IPS-20b (cell line): ENCODE results near the gene SLC45A3.

Source experiments
- H3K27ac ChIP-seq: one replicate; pipeline ENCODE4 v1.5.1; 2013; ENCODE audit warnings: low read length
- H3K27me3 ChIP-seq: 2 replicates; pipeline ENCODE4 v1.6.1; 2013; ENCODE audit warnings: mild to moderate bottlenecking, low read length, inconsistent platforms; ENCODE audit not compliant: insufficient read depth
- H3K36me3 ChIP-seq: 2 replicates; pipeline ENCODE4 v1.6.1; 2013; ENCODE audit warnings: low read depth, mild to moderate bottlenecking, inconsistent platforms, low read length, moderate library complexity; ENCODE audit not compliant: insufficient read depth
- H3K4me1 ChIP-seq: 2 replicates; pipeline ENCODE4 v1.6.1; 2013; ENCODE audit warnings: mild to moderate bottlenecking, control low read depth, inconsistent platforms, low read length, moderate library complexity; ENCODE audit not compliant: insufficient read depth
- H3K4me3 ChIP-seq: 2 replicates; pipeline ENCODE4 v1.5.1; 2013; ENCODE audit warnings: mild to moderate bottlenecking, low read length, inconsistent platforms
- H3K9ac ChIP-seq: 2 replicates; pipeline ENCODE4 v1.6.1; 2013; ENCODE audit warnings: low read depth, mild to moderate bottlenecking, inconsistent platforms, low read length, moderate library complexity
- H3K9me3 ChIP-seq: 2 replicates; pipeline ENCODE4 v1.6.1; 2013; ENCODE audit warnings: mild to moderate bottlenecking, low read depth, low read length, inconsistent platforms; ENCODE audit not compliant: insufficient read depth

SLC45A3 gene

DNA sequence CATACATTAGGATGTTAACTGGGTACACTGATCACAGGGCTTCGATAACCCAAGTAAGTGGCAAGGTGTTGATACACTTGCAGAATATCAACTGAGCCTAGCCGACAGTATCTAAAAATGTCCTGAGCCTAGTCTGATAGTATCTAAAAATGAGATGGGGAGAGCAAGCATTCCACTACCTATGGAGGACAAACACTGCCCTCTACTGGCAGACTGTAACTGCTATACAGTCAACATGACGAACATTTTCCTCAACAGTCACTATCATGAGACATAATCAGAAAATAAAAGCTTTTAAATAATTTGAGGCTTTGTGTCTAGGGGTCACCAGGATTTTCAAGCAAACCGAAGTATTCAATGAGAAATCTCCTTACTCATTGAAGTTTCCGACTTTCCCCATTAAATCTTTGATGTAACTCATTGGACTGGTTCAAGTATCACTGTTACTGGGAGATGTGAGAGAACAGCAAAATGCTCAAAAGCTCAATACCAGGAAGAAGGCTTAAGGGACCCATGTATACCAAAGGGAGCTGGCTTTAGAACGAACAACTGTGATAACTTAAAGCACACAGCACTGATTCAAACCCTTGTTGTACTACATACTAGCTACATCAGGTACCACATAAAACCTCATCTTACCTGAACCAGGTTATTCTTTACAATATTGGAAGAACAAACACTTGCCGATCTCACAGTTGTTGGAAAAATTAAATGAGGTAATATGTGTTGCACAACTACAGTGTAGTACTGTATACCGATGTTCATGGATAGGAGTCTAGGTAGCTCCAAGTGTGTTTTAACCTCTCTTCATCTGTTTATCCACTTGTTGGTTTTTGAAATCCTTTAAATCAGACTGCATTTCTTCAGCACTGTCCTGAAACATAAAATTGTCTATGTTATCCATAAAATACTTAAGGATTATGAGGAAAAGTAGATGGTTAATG, 31.1 kb upstream of the SLC45A3 start:
- Histone ChIP-seq H3K27ac (no peak overlapping the region), H3K4me3 (no peak overlapping the region), H3K9me3 (no peaks in the 10 kb centered on the region), H3K27me3 (no peaks in the 10 kb centered on the region), H3K4me1 (peaks cover 18% of the 10 kb centered on the region), H3K9ac (no peak overlapping the region), H3K36me3 (peaks cover 54% of the 10 kb centered on the region)

GRCh38 chr1:205710201-205711062, 30.1 kb upstream of the SLC45A3 start:
- Histone ChIP-seq H3K9me3 (no peaks in the 10 kb centered on the region), H3K4me3 (no peak overlapping the region), H3K9ac (no peak overlapping the region), H3K27me3 (no peaks in the 10 kb centered on the region), H3K27ac (no peak overlapping the region), H3K36me3 (peaks cover 44% of the 10 kb centered on the region; the same call in 1 of the 2 replicates), H3K4me1 (peaks cover 15% of the 10 kb centered on the region)

GRCh38 chr1:205709640-205710039, 29.3 kb upstream of the SLC45A3 start:
- no peak overlapping the region for H3K27ac ChIP-seq
- no peaks in the 10 kb centered on the region for H3K9me3 ChIP-seq
- H3K4me3 ChIP-seq, result no peak overlapping the region
- peaks cover 14% of the 10 kb centered on the region for H3K4me1 ChIP-seq
- H3K9ac ChIP-seq, result no peak overlapping the region
- no peaks in the 10 kb centered on the region for H3K27me3 ChIP-seq
- peaks cover 43% of the 10 kb centered on the region; the same call in 1 of the 2 replicates for H3K36me3 ChIP-seq

- Histone ChIP-seq H3K9me3 (no peaks in the 10 kb centered on the region), H3K27me3 (no peaks in the 10 kb centered on the region), H3K27ac (no peak overlapping the region), H3K4me3 (no peak overlapping the region), H3K4me1 (peaks cover 10% of the 10 kb centered on the region), H3K36me3 (peaks cover 40% of the 10 kb centered on the region; the same call in 1 of the 2 replicates), H3K9ac (no peak overlapping the region)
These were observed 28.7 kb upstream of the SLC45A3 start for GRCh38 chr1:205709059-205709398.

DNA sequence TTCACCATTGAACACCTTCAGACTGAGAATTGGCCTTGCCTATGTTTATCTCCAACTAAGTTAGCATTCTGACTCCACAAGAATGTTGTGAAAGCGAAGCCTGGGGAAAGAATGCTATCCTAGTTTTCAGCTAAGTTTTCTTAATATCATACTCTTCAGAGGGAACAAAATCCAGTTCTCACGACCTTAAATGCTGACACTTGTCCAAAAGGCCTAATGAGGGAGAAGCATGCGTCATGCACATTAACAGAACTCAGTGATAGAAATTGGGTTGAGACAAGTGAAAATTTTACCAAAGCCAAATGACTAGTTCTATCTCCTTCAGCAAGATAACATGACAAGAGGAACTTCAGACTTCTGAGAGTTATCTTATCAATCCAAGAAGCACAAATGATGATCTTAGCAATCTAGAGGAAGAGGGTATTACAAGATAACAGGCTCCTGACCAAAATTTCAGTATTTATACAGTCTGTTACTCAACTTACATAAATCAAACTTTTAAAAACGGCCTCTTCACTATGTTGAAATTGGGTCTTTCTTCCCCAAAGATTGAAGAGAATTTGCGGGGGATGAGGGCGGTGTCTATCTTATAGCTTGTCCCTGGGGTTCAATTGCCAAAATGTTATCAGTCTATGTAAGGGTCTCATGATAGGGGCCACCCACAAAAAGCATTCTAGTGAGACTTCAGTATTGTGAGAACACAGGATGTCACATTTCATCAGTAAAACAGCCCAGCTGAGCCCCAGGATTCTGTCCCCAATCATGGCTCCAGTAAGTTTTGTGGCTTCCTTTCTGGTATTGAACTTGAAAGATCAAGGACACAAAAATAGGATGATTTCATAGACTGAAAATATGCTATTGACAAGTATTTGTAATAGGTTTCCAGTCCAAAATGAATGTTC, 26.5 kb upstream of the SLC45A3 start:
- Histone ChIP-seq H3K36me3 (peaks cover 40% of the 10 kb centered on the region; the same call in 1 of the 2 replicates), H3K4me1 (no peaks in the 10 kb centered on the region; the same call in 1 of the 2 replicates), H3K27ac (no peak overlapping the region), H3K4me3 (no peak overlapping the region), H3K9me3 (no peaks in the 10 kb centered on the region), H3K27me3 (no peaks in the 10 kb centered on the region), H3K9ac (no peak overlapping the region)

GRCh38 chr1:205704903-205705302, 24.6 kb upstream of the SLC45A3 start:
- no peak overlapping the region for H3K9ac ChIP-seq
- no peak overlapping the region for H3K4me3 ChIP-seq
- no peaks in the 10 kb centered on the region for H3K9me3 ChIP-seq
- H3K27me3 ChIP-seq, result no peaks in the 10 kb centered on the region
- peaks cover 11% of the 10 kb centered on the region; the same call in 1 of the 2 replicates for H3K4me1 ChIP-seq
- H3K27ac ChIP-seq, result no peak overlapping the region
- H3K36me3 ChIP-seq, result peaks cover 30% of the 10 kb centered on the region; the same call in 1 of the 2 replicates

GRCh38 chr1:205703072-205703471, 22.8 kb upstream of the SLC45A3 start:
- no peaks in the 10 kb centered on the region for H3K27me3 ChIP-seq
- H3K27ac ChIP-seq, result no peak overlapping the region
- no peak overlapping the region for H3K4me3 ChIP-seq
- H3K4me1 ChIP-seq, result peaks cover 11% of the 10 kb centered on the region; the same call in 1 of the 2 replicates
- H3K9ac ChIP-seq, result no peak overlapping the region
- H3K9me3 ChIP-seq, result no peaks in the 10 kb centered on the region
- peaks cover 13% of the 10 kb centered on the region; the same call in 1 of the 2 replicates for H3K36me3 ChIP-seq

DNA sequence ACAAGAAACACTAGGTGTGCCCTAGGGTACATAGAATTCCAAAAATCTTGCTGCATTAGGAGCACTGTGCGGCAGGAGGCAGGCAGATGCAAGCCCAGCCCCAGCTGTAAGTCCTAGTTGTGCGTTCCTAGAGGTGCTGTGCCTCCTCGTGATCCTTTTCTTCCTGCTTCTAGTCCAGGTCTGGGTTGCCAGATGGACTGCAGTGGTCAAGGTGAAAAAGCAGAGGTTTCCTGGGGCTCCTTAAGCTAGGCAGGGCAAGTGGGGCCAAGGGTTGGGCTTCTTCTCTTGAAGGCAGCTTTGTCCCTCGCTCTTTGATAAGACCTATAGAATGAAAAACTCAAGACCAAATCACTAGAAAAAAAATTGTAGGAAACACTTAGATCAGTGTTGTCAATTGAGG, 21.6 kb upstream of the SLC45A3 start:
- Histone ChIP-seq H3K9me3 (no peaks in the 10 kb centered on the region), H3K4me1 (peaks cover 11% of the 10 kb centered on the region; the same call in 1 of the 2 replicates), H3K27ac (no peak overlapping the region), H3K4me3 (no peak overlapping the region), H3K36me3 (peaks cover 13% of the 10 kb centered on the region; the same call in 1 of the 2 replicates), H3K9ac (no peak overlapping the region), H3K27me3 (no peaks in the 10 kb centered on the region)

DNA sequence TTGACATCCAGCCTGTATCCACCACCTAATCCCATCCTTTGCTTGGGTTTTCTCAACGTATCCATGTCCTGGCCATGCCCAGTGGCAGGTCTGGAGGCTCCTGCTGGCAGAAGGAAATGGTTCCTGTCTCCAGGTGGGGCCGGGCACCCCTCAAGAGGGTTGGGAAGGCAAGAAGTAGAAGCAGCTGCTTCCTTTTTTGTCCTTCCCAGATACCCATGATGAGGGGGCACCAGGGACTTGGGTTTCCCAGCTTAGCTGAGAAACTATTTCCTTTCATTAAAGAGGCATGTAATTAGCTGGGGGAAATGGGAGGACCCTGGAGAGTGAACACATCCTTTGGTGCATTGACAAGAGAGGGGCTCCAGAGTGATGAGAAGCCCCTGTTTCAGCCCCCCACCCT, 21.1 kb upstream of the SLC45A3 start:
- no peak overlapping the region for H3K9ac ChIP-seq
- H3K27ac ChIP-seq, result no peak overlapping the region
- no peaks in the 10 kb centered on the region for H3K9me3 ChIP-seq
- peaks cover 13% of the 10 kb centered on the region; the same call in 1 of the 2 replicates for H3K36me3 ChIP-seq
- no peaks in the 10 kb centered on the region for H3K27me3 ChIP-seq
- peaks cover 11% of the 10 kb centered on the region; the same call in 1 of the 2 replicates for H3K4me1 ChIP-seq
- 0 out of 2 replicates have a peak overlapping the region, but pooled peaks have one; percentile 4 for H3K4me3 ChIP-seq

GRCh38 chr1:205700865-205701401, 20.6 kb upstream of the SLC45A3 start:
- no peak overlapping the region for H3K27ac ChIP-seq
- H3K9ac ChIP-seq, result no peak overlapping the region

More at GRCh38 chr1:205700865-205701401, 20.6 kb upstream of the SLC45A3 start:
- no peaks in the 10 kb centered on the region for H3K27me3 ChIP-seq
- H3K4me3 ChIP-seq, result 0 out of 2 replicates have a peak overlapping the region, but pooled peaks have one; percentile 4
- no peaks in the 10 kb centered on the region for H3K9me3 ChIP-seq
- peaks cover 13% of the 10 kb centered on the region; the same call in 1 of the 2 replicates for H3K36me3 ChIP-seq
- peaks cover 11% of the 10 kb centered on the region; the same call in 1 of the 2 replicates for H3K4me1 ChIP-seq
